Hematopoietic multipotent progenitor cell treated with erythropoietin and hydrocortisone succinate and interleukin-3 and kit ligand, for 8 days (in vitro differentiated cells): ENCODE data around the gene ZNF337.
"Not testable (repeated sequence)": the region's sequence is repeated elsewhere in the genome, so short reads cannot be mapped to it uniquely, and the experiment has no call there.

ENCODE experiments used
- DNase-seq: peaks from one replicate; pipeline ENCODE4 v3.0.0-alpha.2; 2015

The ZNF337 gene

DNA sequence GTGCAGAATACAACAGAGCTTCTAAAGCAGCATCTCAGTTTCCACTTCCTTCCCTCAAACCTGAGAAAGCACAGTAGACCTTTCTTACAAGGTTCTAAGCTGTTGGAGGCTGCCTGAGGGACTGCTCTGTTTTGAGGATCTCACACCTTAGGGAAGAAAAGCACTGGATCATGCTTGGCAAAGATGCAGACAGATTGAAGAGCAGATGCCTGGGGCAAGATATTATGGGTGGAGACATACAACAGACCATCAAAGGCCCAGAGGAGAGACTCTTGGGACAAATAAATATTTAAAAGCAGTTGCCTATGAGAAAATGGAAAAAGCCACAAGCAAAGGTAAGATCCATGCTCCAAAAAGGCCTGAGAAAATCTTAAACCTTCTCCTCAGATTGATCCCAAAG lies 6.2 kb downstream of the ZNF337 start:
- peak; percentile 34 for DNase-seq

DNA sequence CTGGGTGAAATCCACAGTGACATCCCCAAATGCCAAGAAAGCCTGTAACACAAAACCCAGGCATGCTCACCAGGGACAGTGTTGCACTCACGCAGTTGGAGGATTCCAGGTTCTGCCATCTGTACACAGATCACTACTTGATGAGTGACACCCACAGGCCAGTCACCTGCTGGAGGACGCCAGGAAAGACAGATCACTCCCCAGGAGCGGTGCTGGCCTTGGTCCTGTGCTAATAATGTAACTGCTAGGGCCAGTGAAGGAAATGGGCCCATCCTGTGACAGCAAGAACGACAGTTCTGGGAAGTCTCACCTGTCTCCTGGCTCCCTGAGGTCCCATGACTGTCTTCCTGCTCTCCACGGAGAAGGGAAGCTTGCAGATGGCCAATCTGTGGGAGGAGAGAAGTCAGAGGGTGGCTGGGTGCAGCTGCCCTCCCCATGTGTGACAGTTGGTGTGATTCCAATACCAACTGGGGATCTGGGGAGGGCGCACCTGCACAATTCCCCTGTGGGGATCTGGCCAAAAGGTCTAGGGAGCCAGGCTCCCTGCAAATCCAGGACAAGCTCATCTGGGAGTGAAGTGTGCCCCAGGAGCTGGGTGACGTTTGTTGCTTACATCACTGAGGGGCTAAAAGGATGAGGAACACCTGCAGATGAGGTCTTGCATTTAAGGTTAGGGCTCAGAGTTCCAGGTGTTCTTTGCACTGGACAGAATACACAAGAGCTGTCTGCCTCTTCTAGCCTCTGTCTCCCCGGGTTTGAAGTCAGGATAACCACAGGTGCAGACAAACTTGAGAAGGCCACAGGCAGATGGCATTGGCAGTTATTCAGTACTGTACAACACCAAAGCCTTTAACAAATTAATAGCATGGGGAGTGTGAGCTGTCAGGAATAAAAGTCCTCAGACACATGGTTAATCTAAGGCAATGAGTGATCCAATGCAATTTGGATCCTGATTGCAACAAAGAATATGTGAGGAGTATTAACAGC lies 10.3 kb downstream of the ZNF337 start:
- DNase-seq, result no peak

DNA sequence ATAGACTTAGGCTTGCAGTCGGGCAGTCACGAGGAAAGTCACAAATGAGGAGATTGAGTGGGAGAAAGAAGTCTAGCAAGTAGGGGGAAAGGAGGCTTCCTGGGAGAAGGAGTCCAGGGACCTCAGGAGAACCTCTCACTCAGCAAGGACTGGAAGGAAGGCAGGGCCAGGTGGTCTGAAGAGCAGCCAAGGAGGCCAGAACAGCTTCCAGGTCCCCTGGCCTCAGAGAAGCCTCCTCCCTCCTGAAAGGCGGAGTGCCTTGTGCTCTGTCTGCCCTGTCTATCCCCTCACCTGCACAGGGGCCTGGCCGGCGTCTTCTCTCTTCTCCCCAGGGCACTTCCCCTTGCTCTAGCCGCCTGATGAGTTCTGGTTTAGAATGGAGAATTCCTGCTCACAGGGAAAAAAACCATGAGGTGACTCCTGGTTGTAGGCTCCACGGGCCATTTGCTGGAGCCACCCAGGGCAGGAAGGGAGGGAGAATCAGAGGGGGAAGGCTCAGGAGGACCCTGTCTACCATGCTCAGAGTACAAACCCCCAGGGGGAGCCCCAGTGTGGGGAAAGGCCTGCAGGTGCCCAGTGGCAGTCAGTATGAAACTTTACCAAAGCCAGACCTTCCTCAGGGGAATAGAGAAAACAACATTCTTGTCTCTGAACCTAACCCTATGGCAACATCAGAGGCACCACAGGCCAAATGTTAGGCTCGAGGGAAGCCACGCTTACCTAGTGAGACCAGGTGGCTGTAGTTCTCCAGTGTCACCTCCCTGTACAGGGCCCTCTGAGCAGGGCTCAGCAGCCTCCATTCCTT lies 11.2 kb downstream of the ZNF337 start:
- DNase-seq, result no peak

DNA sequence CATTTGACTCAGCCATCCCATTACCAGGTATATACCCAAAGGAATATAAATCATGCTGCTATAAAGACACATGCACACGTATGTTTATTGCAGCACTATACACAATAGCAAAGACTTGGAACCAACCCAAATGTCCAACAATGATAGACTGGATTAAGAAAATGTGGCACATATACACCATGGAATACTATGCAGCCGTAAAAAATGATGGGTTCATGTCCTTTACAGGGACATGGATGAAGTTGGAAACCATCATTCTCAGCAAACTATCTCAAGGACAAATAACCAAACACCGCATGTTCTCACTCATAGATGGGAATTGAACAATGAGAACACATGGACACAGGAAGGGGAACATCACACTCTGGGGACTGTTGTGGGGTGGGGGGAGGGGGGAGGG lies 12.8 kb downstream of the ZNF337 start:
- not testable (repeated sequence) for DNase-seq

DNA sequence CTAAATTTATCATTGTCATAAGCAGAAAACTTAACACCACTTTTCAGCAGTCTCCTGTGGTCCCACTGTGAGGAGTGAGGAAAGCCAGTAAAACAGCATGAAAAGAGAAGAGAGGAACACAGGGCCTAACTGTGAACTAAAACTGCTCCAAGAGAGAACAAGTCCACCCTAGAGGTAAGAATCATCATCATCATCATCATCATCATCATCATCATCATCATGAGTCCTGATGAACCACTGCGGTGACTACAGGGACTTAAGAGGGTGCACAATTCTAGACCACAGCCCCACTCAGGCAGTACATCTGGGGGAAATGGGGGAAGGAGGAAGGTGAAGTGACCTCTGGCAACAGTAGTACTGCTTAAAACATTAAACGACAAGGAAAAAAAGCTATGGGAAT lies 13.6 kb downstream of the ZNF337 start:
- DNase-seq, result no peak

DNA sequence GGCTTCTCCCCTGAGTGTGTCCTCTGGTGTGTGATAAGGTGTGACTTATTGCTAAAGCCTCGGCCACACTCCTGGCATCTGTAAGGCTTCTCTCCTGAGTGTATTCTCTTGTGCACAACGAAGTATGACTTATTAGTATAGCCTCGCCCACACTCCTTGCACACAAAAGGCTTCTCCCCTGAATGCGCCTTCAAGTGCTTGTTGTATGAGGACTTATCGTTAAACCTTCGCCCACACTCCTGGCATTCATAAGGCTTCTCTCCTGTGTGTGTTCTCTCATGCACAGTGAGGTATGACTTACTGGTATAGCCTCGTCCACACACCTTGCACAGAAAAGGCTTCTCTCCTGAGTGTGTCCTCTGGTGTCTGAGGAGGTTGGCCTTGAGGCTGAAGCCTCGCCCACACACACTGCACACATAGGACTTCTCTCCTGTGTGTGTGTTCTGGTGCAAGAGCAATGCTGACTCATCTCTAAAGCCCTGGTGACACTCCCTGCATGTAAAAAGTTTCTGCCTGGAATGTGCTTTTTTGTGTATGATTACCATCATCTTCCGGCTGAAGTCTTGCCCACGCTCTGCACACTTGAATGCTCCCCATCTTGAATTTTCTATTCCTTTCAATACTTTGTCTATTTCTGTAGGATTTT lies 20.4 kb downstream of the ZNF337 start:
- no peak for DNase-seq

DNA sequence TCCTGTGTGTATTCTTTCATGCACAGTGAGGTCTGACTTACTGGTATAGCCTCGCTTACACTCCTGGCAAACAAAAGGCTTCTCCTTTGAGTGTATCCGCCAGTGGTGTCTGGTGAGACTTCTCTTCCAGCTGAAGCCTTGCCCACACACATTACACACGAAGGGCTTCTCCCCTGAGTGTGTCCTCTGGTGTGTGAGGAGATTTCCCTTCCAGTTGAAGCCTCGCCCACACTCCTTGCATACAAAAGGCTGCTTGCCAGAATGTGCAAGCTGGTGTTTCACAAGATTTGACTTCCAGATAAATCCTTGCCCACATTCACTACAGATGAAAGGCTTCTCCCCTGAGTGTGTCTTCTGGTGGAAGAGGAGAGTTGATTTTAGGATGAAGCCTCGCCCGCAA lies 21.5 kb downstream of the ZNF337 start:
- no peak for DNase-seq

DNA sequence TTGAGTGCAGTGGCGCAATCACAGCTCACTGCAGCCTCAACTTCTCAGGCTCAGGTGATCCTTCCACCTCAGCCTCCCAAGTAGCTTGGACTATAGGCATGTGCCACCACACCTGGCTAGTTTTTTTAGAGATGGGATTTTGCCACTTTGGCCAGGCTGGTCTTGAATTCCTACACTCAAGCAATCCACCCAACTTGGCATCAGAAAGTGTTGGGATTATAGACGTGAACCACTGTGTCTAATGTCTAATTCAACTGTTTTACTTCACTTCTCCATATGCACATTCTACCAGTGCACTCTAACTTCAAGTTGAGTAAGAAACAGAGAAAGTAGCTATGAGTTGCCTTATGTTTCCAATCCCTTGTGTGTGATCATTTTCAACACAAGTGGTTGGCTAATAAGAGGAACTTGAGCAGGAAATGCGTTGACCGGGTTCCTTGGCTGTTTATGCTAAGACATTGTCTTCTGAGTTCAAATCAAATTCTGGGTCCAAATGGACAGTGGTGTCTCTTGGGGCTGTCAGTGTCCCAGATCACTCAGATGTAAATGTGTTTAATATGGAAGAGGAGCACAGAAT lies 23.9 kb downstream of the ZNF337 start:
- no peak for DNase-seq

DNA sequence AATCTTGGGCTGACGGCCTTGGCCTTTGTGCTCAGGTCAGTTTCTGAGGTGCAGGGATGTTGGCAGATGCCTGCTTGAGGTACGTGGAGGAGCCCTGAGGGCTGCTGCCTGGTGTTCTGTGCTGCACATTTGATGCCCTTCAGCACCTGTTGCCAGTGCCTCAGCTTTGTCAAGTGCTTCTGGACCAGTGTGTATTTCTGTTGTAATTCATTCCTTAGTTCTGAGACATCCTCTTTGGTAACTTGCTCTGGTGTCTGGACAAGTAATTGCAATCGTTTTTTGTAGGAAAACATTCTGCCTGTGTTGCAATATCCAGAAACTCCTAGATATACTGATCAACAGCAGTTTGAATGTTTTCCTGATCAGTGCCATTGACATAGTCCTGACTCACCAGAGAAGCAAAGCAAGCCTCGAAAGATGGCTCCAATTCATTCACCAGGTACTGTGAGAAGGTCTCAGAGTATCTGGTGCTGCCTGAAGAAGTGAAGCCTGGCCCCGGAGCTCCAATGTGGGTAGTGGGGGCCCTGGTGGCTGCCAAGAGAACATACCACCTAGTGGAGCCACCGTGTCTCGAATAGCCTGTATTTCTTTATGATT lies 26.7 kb downstream of the ZNF337 start:
- DNase-seq, result peak; percentile 23

DNA sequence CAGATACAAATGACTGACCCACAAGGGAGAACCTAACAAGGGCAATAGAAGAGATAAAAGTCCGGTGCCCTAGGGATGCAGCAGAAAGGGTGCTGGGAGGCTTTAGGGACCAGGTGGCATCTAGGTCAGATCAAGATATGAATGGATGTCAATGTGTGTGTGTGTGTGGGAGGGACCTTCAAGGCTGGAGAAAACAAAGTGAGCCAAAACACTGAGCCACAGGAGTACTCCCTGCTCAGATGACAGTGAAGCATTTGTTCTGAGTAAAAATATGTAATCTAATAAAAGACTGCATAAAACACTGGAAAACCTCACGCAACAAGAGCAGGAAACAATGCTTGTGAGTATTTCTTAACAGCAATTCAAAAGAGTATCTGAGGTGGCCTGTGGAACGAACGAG lies 28.2 kb downstream of the ZNF337 start:
- DNase-seq, result peak; percentile 10

DNA sequence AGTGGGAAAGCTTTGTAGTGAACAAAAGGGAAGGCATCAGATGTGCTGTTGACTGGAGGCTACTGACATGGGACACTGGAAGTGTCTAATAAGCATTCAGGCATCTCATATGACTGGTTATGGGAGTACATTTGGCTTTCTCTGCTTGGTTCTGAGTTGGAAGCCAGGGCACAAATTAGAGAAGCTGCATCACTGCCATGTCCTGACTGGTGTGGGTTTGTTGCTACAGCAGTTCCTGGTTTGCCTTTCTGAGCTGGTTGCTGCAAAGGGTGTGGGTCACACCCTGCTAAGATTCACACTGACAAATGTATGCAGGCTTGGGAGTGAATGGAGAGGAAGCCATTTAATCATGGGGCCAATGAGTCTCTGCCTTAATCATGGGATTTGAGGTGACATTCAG lies 36.7 kb downstream of the ZNF337 start:
- DNase-seq, result no peak

DNA sequence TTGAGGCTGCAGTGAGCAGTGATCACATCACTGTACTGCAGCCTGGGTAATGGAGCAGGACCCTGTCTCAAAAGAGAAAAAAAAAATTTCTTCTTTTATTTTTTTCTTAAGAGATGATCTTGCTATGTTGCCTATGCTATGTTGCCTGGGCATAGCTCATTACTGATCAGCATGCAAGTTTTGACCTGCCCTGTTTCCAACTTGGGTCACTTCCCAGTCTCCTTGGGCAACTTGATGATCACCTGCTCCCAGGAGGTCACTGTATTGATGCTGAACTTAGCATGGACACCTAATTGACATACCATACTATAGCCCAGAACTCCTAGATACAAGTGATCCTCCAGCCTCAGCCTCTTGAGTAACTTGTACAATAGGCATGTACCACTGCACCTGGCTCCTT lies 42.2 kb downstream of the ZNF337 start:
- no peak for DNase-seq

DNA sequence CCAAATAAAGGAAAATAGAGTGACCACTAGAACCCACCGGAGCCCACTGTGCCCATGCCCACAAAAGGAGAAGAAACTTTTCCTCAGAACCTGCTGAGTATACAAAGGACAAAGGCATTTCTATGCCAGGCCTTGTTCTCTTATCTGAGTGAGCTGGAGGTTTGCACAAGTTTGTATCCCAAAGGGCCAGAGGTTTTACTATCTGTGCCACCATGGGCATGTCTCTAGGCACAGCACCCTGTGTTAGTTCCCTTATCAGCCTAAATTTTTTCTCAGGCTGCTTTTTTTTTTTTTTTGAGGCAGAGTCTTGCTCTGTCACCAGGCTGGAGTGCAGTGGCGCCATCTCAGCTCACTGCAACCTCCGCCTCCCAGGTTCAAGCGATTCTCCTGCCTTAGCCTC lies 43.8 kb downstream of the ZNF337 start:
- peak; percentile 97 for DNase-seq

DNA sequence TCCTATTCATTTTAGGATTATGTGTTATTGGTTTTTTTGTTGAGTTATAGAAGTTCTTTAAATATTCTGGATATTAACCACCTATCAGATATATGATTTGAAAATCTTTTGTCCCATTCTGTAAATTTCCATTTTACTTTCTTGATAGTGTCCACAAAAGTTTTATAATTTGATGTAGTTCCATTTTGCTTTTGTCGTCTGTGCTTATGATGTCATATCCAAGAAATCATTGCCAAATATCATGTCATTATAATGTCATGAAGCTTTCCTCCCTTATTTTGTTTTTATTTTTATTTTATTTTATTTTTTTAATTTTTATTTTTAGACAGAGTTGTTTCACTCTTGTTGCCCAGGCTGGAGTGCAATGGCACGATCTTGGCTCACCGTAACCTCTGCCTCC lies 51.8 kb downstream of the ZNF337 start:
- DNase-seq, result no peak

DNA sequence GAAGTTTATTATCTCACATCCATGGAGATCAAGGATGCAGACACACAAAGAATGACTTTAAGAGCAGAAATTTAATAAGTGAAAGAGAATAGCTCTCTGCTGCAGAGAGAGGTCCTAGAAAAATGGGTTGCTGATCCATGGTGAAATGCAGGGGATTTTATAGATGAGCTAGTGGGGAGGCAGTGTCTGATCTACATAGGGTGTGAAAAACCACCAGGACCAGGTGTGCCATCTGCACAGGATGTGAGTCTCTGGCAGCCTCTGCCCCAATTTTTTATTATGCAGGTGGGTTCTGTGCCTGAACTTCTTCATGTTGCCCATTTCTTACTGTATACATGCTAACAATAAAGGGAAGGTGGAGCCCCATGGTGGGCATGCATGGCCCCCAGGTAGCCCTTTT lies 52.9 kb downstream of the ZNF337 start:
- DNase-seq, result no peak

DNA sequence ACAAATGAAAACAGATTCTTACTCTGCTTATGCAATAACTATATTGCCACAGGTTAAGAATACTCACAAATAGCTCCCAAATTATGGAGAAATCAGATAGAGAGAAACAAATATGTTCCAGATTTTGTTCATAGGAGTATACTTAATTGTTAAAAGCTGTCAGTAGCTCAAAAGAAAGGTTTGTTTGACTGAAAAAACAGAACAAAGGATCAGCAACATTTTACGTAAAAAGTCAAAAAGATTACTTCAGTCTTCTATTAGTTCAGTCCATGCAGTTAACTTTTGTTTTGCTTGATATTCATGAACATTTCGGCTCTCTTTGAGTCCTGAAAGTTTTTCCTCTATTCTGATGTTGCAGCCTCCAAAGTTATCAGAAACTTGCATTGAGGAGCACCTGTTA lies 59.4 kb downstream of the ZNF337 start:
- DNase-seq, result no peak

DNA sequence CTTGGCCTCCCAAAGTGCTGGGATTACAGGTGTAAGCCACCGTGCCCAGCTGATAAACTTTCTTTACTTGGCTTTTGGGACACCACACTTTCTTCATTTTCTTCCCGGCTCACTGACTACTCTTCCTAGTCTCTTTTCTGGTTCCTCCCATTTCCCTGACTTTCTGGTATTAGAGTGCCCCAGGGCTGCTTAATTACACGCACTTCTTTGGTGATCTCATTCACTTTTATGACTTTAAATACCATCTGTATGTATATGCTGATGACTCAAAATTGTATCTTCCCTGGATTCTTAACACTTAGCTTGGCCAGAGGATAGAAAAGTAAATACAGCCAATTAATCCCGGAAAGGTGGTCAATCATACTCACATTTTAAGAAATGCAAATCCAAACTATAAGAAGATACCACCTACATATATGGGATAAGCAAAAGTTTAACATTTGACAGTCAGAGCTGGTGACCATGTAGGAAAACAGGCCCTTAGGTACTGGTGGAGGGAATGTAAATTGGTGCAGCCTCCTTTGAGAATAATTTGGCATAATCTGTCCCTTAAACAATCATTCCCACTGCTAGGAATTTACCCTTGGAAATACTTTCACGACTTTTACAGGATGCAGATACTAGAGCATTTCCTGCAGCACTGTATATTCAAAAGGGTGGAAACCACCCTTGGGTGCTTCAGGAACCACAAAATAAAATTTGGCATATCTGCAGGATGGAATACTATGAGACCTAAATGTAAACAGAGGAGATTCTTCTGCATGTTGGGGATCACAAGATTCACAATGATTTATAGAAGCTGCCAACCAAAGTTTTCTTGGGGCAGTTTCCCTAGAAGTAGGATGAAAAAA lies 63.5 kb downstream of the ZNF337 start:
- no peak for DNase-seq

DNA sequence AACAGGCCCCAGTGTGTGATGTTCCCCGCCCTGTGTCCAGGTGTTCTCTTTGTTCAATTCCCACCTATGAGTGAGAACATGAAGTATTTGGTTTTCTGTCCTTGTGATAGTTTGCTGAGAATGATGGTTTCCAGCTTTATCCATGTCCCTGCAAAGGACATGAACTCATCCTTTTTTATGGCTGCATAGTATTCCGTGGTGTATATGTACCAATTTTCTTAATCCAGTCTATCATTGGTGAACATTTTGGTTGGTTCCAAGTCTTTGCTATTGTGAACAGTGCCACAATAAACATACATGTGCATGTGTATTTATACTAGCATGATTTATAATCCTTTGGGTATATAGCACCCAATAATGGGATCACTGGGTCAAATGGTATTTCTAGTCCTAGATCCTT lies 66.0 kb downstream of the ZNF337 start:
- not testable (repeated sequence) for DNase-seq

DNA sequence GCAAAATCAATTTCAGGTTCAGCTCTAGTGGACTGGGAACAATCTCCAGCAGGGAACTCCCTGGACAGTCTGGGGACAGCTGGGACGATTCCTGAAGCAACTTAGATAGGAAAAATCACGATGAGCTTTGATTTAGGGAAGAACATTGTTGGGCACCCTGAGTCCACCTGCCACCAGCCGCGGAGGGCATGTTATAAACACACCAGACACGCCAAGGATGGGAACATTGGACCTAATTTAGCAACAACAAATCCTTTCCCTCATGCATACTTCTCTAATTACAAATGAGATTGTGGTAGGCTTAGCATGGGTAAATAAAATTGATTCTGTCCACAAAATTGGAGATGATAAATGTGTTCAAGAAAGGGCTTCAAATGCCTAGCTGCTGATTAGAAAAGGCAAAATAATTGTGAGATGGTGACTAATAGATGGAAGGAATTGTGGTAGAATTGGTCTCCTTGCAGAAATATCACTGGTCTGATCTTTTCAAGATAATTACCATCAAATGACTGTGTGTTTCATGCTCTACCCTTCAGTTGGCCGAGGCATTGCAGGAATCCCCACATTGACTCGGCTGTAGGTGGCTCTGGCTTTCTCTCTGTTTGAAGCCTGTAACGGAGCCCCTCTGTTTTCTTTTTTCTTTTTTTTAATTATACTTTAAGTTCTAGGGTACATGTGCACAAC lies 66.7 kb downstream of the ZNF337 start:
- DNase-seq, result no peak

DNA sequence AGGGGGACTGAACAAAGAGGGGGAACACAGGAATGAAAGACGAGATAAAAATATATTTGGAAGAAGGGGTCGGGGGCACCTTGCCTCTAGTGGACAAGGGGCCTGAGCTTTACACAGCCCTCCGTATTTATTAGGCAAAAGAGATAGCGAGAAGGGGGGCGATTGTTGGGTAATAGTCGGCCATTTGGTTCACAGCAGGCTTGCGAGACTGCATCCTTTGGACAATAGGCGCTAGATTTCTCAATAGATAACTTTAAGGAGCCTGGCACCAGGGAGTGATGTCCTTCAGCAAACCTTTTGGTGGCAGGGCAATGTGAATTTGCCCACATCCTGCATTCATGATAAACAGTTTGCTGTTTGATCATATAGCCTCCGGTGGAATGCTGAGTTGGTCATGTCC lies 69.9 kb downstream of the ZNF337 start:
- DNase-seq, result no peak

DNA sequence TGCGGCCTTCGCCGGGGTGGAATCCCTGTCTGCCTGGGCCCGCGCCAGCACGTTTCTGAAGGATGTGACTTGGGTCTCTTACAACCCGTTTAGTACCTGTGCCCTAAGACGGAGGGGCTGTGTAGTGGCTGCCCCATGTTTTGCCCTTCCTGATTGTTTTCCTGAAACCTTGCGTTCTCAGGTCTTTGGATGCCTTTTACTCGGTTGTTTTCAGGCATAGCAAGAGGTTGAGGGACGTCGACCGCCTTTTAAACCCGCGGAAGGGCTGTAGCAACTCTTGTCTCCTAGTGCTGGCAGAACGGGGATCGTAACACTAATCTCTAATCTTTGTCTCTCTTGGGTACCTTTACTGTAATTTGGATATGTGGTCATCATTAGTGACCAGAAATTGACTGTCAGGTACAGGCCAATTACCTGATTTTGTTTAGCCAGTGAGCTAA lies 72.1 kb downstream of the ZNF337 start:
- DNase-seq, result no peak
